B cell (primary cell): ENCODE measurements around the gene ATP6V0A1. TPM values are rescaled to one million over a fixed set of nuclear protein-coding genes. Genes with fewer than 3 reads are reported as not detected.

Experiments
- ATAC-seq: fragments of 200-7000 bp; cut with Tn5 transposase; one replicate; pipeline ENCODE4 v1.10.0; 2021; ENCODE audit warnings: low read depth, mild to moderate bottlenecking, moderate number of reproducible peaks, moderate library complexity
- CTCF ChIA-PET: fragments of 350-600 bp; sonication (Branson Sonifier 250); formaldehyde crosslinking; loops from one replicate; lab custom pipeline; 2021; ENCODE audit warnings: antibody characterized with exemption, inconsistent platforms; lab: Charles Lee
- POLR2A ChIA-PET: fragments of 350-600 bp; sonication (Branson Sonifier 250); formaldehyde crosslinking; loops from one replicate; lab custom pipeline; 2021; ENCODE audit warnings: antibody characterized with exemption; lab: Charles Lee
- DNase-seq: peaks from one replicate; pipeline ENCODE4 v3.0.0; 2013
- H2AFZ ChIP-seq: 2 replicates; pipeline ENCODE4 v1.6.1; 2012; ENCODE audit warnings: mild to moderate bottlenecking, low read depth, low read length; ENCODE audit not compliant: insufficient read depth, poor library complexity, severe bottlenecking
- H3K27ac ChIP-seq, 2 donors: 1 replicate in 1 of 2; 2 replicates in 1 of 2; pipeline ENCODE4 v1.5.1; 2012 to 2013; ENCODE audit warnings: low read length in 2 of 2, mild to moderate bottlenecking in 2 of 2, moderate library complexity in 1 of 2
- H3K27me3 ChIP-seq, 4 experiments: fragments of 200-600 bp in 1 of 4; sonication (generic) in 1 of 4; replicated peaks in 1 of 4; 1 replicate in 2 of 4; 2 replicates in 2 of 4; pipeline versions ENCODE4 v1.6.1 to v1.7.0; 2013 to 2016; ENCODE audit warnings: low read length in 3 of 4, mild to moderate bottlenecking in 2 of 4, mixed read lengths in 1 of 4, moderate library complexity in 1 of 4; ENCODE audit not compliant: insufficient read depth in 4 of 4, control insufficient read depth in 3 of 4; ENCODE audit errors: control extremely low read depth in 1 of 4
- H3K36me3 ChIP-seq, 2 experiments: replicated peaks in 1 of 2; 1 replicate in 1 of 2; 2 replicates in 1 of 2; pipeline versions ENCODE4 v1.6.1 to v1.7.1; 2013; ENCODE audit warnings: low read length in 1 of 2; ENCODE audit not compliant: insufficient read depth in 2 of 2, control insufficient read depth in 1 of 2; ENCODE audit errors: control extremely low read depth in 1 of 2, extremely low read depth in 1 of 2
- H3K4me1 ChIP-seq, 2 donors: fragments of 200-600 bp in 1 of 2; sonication (generic) in 1 of 2; 1 replicate in 1 of 2; 2 replicates in 1 of 2; pipeline versions ENCODE4 v1.5.1 to v1.6.1; 2013 to 2017; ENCODE audit warnings: low read length in 2 of 2; ENCODE audit not compliant: control insufficient read depth in 2 of 2, insufficient read depth in 2 of 2
- H3K4me2 ChIP-seq: replicated peaks from 2 replicates; pipeline ENCODE3; 2012; ENCODE audit warnings: mild to moderate bottlenecking, low read depth, low read length; ENCODE audit not compliant: poor library complexity, severe bottlenecking
- H3K4me3 ChIP-seq, 5 experiments: fragments of 200-600 bp in 1 of 5; sonication (generic) in 1 of 5; 1 replicate in 3 of 5; 2 replicates in 2 of 5; pipeline versions ENCODE4 v1.5.1 to v1.7.0; 2011 to 2016; ENCODE audit warnings: low read length in 4 of 5, mild to moderate bottlenecking in 4 of 5, low read depth in 2 of 5, control low read depth in 1 of 5, moderate library complexity in 1 of 5; ENCODE audit not compliant: insufficient read depth in 1 of 5; ENCODE audit errors: control extremely low read depth in 1 of 5, extremely low read depth in 1 of 5
- H3K79me2 ChIP-seq: fragments of 200-600 bp; sonication (generic); one replicate; pipeline ENCODE4 v1.6.0; 2016; ENCODE audit warnings: low read length; ENCODE audit not compliant: control insufficient read depth, insufficient read depth
- H3K9ac ChIP-seq: fragments of 200-600 bp; sonication (generic); 2 replicates; pipeline ENCODE4 v1.6.1; 2017; ENCODE audit warnings: mild to moderate bottlenecking, low read length, moderate library complexity
- H3K9me3 ChIP-seq, 3 donors: one replicate each; pipeline versions ENCODE4 v1.6.1 to v1.7.1; 2013; ENCODE audit warnings: low read length in 2 of 3; ENCODE audit not compliant: control insufficient read depth in 2 of 3, insufficient read depth in 1 of 3; ENCODE audit errors: control extremely low read depth in 1 of 3
- H4K20me1 ChIP-seq: 2 replicates; pipeline ENCODE4 v1.6.0; 2012; ENCODE audit warnings: mild to moderate bottlenecking, low read length; ENCODE audit not compliant: insufficient read depth, control insufficient read depth, poor library complexity, severe bottlenecking
- H3K27ac Mint-ChIP-seq: one replicate; pipeline ENCODE4 v1.8.0; 2021; ENCODE audit warnings: mixed read lengths
- H3K27me3 Mint-ChIP-seq: one replicate; pipeline ENCODE4 v1.8.0; 2021; ENCODE audit warnings: mixed read lengths
- H3K4me1 Mint-ChIP-seq: one replicate; pipeline ENCODE4 v1.8.0; 2021; ENCODE audit warnings: mixed read lengths
- H3K4me3 Mint-ChIP-seq: one replicate; pipeline ENCODE4 v1.8.0; 2021; ENCODE audit warnings: mixed read lengths
- H3K9me3 Mint-ChIP-seq: one replicate; pipeline ENCODE4 v1.8.0; 2022; ENCODE audit warnings: mixed read lengths; ENCODE audit not compliant: insufficient read depth
- CTCF ChIP-seq: fragments of 200-600 bp; IDR thresholded peaks from one replicate; pipeline ENCODE4 v1.8.0; 2022; ENCODE audit warnings: antibody characterized with exemption, mild to moderate bottlenecking
- EZH2 ChIP-seq: IDR thresholded peaks from 2 replicates; pipeline ENCODE4 v1.6.1; 2012; ENCODE audit warnings: borderline replicate concordance, low read depth, mild to moderate bottlenecking, moderate library complexity, low read length; ENCODE audit not compliant: insufficient read depth, poor library complexity, severe bottlenecking
- WGBS: methylation state at CpG from one replicate; pipeline ENCODE4 v1.1.5; 2013; ENCODE audit warnings: missing lambda C conversion rate; ENCODE audit not compliant: insufficient coverage; 5-methylcytosine and 5-hydroxymethylcytosine counted together
- intact Hi-C: fragments of 100-400 bp; cut with micrococcal nuclease; formaldehyde crosslinking; loops from one replicate; pipeline ENCODE4 v1.10.0; 2022
- polyA plus RNA-seq: library from polyadenylated mRNA; depleted of rRNA; stranded (reverse); fragments of >200 nt; gene quantifications from 2 replicates; pipeline ENCODE4 v1.2.3, GENCODE V29; 2012
- total RNA-seq, 2 donors: library from RNA; stranded (reverse); fragments of 120-200 nt in 1 of 2; gene quantifications; 1 replicate in 1 of 2; 2 replicates in 1 of 2; pipeline versions ENCODE4 v1.2.3 to v1.2.4, GENCODE V29; 2013 to 2022

Gene ATP6V0A1
- total and polyA plus RNA-seq, 2 donors (not counting 1 experiment from before 2014, with no cell fraction given) = 59.1 to 90.9 TPM

DNA sequence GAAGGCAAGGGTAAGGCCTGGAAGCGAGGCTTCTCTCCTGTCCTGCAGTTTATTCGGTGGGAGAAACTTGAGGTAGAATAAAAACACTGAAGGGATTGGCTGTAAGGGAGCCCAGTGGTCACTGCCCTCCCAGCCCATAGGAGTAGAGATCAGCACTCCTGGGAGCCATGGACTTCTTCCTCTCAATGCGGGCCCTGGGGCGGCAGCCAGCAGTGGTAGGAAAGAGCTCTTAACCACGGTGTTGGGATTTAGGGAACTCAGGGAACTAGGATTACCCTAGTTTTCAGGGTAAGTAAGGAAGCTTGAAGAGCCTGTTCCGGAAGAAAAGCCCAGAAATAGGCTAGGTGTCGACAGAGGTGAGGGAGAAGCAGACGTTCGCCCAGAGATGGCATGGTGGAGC, 53.6 kb downstream of the ATP6V0A1 start:
- ChIA-PET CTCF (interaction anchor here (0.8 to 1.2 kb wide), 2 partner anchors 73 to 81 kb away, joined by 3 to 5 read pairs; no protein-coding TSS in a partner anchor), POLR2A (no interaction called here)
- DNase-seq = no peak
- Histone ChIP-seq H3K9ac (no peak overlapping the region), H4K20me1 (no peaks in the 10 kb centered on the region), H3K27ac (no peak overlapping the region), H3K9me3 (no peaks in the 10 kb centered on the region), H3K4me2 (no peak overlapping the region), H3K4me1 (peaks cover 7 to 14% of the 10 kb centered on the region in 2 donors), H3K27me3 (no peaks in the 10 kb centered on the region), H3K36me3 (peaks cover 0 to 60% of the 10 kb centered on the region in 2 experiments), H2AFZ (no peak overlapping the region), H3K4me3 (no peak overlapping the region), H3K79me2 (no peaks in the 10 kb centered on the region)
- Mint-ChIP-seq H3K27me3 (no peaks in the 10 kb centered on the region), H3K4me3 (no peak overlapping the region), H3K9me3 (no peaks in the 10 kb centered on the region), H3K4me1 (peaks cover 14% of the 10 kb centered on the region), H3K27ac (no peak overlapping the region)
- no peak for ATAC-seq
- TF ChIP-seq CTCF = no peak
- no peak for TF ChIP-seq EZH2
- intact Hi-C loops = no loop called here
- 94% methylated on average over 9 of the region's 9 CpGs for WGBS

DNA sequence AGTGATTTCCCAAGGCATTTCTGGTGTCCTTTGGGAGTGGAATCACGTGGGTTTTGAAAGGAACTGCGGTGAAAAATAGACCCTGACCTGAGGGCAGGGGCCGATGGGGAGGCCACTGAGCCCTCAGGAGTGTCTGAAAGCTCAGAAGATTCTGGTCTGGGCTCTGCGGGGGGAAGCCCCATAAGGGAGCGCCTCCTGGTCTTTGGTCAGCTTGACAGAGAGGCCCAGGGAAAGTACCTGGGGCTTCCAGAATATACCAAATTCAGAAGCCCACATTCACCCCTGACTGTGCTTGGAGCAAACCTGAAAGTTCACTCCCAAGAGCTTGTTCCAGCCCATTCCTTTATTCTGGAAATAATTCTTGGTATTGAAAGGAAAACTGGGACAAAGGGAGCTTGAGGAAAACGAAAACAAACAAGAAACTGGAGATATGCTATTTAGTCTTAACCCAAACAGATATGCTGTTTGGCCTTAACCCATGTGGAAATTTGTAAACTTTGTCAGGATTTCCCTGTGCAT, 54.1 kb downstream of the ATP6V0A1 start:
- DNase-seq (no peak), ATAC-seq (no peak)
- H3K27me3 ChIP-seq = no peaks in the 10 kb centered on the region
- no peak overlapping the region for H3K27ac Mint-ChIP-seq
- no peaks in the 10 kb centered on the region for H3K9me3 ChIP-seq
- peaks cover 17% of the 10 kb centered on the region for H3K4me1 Mint-ChIP-seq
- ChIA-PET CTCF (interaction anchor here (0.6 to 1.6 kb wide), 4 partner anchors 65 to 106 kb away, joined by 3 to 5 read pairs (median 3); partner anchors contain the start of gene PSMC3IP), POLR2A (no interaction called here)
- H3K4me3 ChIP-seq = no peak overlapping the region
- no peak overlapping the region for H3K9ac ChIP-seq
- no peaks in the 10 kb centered on the region for H3K79me2 ChIP-seq
- H3K27ac ChIP-seq = no peak overlapping the region
- no peaks in the 10 kb centered on the region for H3K27me3 Mint-ChIP-seq
- TF ChIP-seq EZH2 (no peak), CTCF (no peak)
- H2AFZ ChIP-seq = no peak overlapping the region
- peaks cover 7 to 19% of the 10 kb centered on the region in 2 donors for H3K4me1 ChIP-seq
- H4K20me1 ChIP-seq = no peaks in the 10 kb centered on the region
- no peak overlapping the region for H3K4me2 ChIP-seq
- intact Hi-C loops = no loop called here
- H3K36me3 ChIP-seq = peaks cover 0 to 56% of the 10 kb centered on the region in 2 experiments
- H3K4me3 Mint-ChIP-seq = no peak overlapping the region
- WGBS = 71% methylated on average over 4 of the region's 6 CpGs
- H3K9me3 Mint-ChIP-seq = no peaks in the 10 kb centered on the region
